Daoy (cell line): Measurements from ENCODE around the gene CRTC2. TPM values are rescaled to one million over a fixed set of nuclear protein-coding genes. Genes with fewer than 3 reads are reported as not detected.
A peak's percentile ranks its signal among the peaks of the same experiment; 100 is the strongest.
"Not testable (repeated sequence)": the region's sequence is repeated elsewhere in the genome, so short reads cannot be mapped to it uniquely, and the experiment has no call there.

Experiments
- DNase-seq: peaks from one replicate; pipeline ENCODE4 v3.0.0-alpha.2; 2015; ENCODE audit warnings: low read depth
- total RNA-seq: library from RNA; depleted of rRNA; stranded (reverse); fragments of >200 nt; shearing (Covaris generic); gene quantifications from 2 replicates; pipeline ENCODE4 v1.2.3, GENCODE V29; 2014

The CRTC2 gene
- total RNA-seq, 1 experiment from 2014 or later: 10.1 TPM

GRCh38 chr1:153929426-153929825 lies 29.0 kb downstream of the CRTC2 start:
- DNase-seq: no peak

- no peak for DNase-seq
These were observed 29.5 kb downstream of the CRTC2 start for GRCh38 chr1:153928791-153929341.

DNA sequence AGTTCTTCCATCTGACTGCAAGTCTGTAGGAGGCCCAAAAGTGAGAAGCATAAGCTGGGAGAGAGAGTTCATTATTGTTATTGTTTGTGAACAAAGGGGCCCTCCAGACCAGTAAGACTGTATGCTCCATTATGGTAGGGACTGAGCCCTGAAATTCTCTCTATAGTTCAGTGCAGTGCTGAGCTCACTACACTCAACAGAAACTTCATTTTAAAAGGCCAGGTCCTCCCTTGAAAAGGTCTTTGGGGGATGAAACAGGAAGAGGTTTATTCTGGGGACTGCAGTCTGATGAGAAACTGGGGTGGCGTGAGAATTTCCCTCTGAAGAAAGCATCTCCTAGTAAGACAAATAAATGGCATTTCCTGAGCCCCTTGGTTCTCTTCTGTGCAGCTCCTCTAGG lies 30.2 kb downstream of the CRTC2 start:
- DNase-seq: no peak

- no peak for DNase-seq
These were observed 32.0 kb downstream of the CRTC2 start for GRCh38 chr1:153926405-153926804.

- peak; percentile 100 for DNase-seq
These were observed 35.2 kb downstream of the CRTC2 start, which contains the start of gene GATAD2B for GRCh38 chr1:153922972-153923925. Gene GATAD2B (minus strand): TSS chr1:153922972. CDS start chr1:153828347, 94,625 bp downstream.

DNA sequence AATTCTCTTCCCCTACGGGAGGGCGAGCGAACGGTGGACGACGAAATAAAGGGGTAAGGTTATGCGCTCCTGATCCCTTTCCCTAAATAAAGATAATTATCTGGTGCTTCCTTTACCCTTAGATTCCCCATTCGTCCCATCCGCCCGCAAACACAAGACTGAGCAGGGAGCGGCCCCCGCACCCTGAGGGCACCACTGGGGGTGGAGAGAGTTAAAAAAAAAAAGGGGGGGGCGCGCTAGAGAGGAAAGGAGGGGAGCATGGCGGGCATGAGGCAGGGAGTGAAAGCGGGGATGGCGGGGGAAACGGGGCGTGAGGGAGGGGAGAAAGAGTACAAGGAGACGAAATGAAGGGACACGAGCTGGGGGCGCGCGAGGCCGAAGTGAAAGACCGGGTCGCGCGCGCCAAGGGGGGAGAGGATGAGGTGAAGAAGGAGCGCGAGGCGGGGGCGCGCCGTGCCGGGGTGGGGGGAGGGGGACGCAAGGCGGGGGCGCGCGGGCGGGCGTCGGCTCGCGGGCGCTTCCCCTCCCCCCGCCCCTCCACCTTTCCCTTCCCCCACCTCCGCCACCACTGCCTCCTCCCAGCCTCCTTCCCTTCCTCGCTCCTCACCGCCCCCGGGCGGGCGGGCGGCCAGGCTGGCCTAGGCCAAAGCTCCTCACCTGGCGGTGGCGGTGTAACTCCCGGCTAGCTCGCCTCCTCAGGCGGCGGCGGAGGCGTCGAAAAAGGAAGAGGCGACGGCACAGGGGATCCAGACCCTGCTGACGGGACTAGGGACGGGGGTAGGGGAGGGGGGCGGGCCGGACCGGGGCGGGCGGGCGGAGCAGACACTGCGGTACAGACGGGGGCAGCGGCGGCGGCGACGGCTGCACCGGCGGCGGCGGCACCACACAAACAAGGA lies 36.1 kb downstream of the CRTC2 start:
- DNase-seq: no peak

DNA sequence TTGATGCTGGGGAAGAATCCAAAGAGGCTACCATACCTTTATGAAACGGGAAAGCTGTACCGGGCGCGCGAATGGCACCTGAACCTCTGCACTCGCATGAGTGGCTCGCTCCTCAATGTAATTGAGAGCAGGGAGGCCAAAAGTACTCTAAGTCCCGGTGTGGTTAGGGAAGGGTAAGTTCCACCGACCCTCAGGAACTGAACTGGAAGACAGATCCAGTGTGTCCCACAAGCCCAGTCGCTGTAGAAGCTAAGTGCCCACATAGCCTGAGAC lies 36.7 kb downstream of the CRTC2 start:
- peak; percentile 25 for DNase-seq

GRCh38 chr1:153921080-153921802 lies 37.2 kb downstream of the CRTC2 start:
- no peak for DNase-seq

DNA sequence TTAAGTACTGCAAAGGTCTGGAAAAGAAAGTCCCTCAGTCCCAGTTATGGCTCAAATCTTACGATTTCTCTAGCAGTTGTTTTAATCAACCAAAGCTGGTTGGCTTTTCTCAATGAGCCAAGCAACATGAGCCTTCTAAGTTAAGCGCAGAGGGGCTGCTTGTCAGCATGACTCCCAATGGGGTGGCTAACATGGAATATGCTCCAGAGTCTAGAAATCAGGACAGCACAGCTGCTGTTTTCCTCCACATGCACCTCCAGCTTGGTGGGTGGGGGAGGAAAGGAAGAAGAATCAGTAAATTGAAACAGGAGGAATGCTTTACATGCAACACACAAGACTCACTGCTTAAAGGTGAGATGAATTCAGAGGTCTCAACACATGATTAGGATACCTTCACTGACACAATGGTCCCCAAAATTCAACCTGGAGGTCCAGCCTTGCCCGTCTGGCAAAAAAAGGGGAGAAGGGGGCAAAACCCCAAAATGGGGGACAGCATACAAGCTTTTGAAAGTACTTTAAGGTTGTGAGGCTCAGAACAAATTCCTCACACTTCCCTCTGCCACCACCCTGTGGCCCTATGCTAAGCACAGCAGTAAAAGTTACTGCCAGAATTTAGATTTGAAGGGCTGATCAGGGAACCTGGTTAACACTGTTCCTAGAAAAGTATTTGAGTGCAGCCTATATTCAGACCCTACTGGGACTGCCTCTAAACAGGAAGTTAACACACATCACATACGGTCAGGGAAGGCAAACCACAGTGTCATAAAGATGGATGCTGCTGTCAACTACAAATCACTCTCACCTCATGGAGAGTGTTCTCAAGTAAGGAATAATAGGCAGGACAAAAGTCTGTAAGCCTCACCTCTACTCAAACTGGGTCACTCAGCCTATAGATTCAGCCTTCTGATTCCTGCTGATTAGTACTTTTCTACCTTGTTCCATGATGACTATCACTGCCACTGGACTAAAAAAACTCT lies 38.2 kb downstream of the CRTC2 start:
- DNase-seq: peak; percentile 22

- DNase-seq: no peak
These were observed 42.1 kb downstream of the CRTC2 start for GRCh38 chr1:153916297-153916696.

- no peak for DNase-seq
These were observed 46.1 kb downstream of the CRTC2 start for GRCh38 chr1:153912349-153912748.

GRCh38 chr1:153910560-153910959 lies 47.9 kb downstream of the CRTC2 start:
- DNase-seq: not testable (repeated sequence)

- no peak for DNase-seq
These were observed 50.3 kb downstream of the CRTC2 start for GRCh38 chr1:153908071-153908470.

GRCh38 chr1:153907134-153907533 lies 51.3 kb downstream of the CRTC2 start:
- DNase-seq: no peak

DNA sequence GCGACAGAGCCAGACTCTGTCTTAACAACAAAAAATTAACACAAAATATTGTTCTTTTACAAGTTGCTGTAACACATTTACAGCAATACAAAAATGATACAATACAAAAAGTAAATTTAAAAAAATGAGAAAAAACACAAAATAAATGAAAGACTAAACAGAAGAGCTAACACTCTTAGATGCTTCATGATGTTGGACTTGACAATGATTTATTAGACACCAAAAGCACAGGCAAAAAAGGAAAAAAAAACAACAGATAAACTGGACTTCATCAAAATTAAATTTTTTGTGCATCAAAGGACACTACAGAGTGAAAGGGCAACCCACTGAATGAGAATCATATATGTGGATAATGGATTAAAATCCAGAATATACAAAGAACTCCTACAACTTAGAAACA lies 52.0 kb downstream of the CRTC2 start:
- DNase-seq: no peak

- not testable (repeated sequence) for DNase-seq
These were observed 52.5 kb downstream of the CRTC2 start for GRCh38 chr1:153905908-153906307.

- no peak for DNase-seq
These were observed 54.5 kb downstream of the CRTC2 start for GRCh38 chr1:153903841-153904455.

DNA sequence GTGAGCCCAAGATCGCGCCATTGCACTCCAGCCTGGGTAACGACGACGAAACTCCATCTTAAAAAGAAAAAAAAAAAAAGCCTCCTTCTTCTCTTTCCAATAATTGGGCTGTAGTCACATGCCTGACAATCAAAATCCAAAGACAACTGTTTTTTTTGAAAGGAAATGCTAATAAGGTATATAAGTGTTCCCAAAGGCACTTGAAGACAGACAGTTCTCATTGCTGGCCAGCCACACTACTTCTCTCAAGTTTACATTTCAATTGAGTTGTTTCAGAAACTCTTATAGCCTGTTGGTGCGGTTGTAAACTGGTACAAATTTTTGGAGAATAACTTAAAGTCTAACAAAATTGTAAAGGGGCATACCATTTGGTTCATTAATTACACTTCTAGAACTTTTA lies 58.9 kb downstream of the CRTC2 start:
- DNase-seq: no peak
